GM21529 (cell line): Measurements from ENCODE around the gene CATSPERD.
A peak's percentile ranks its signal among the peaks of the same experiment; 100 is the strongest.

Source experiments
- ATAC-seq: cut with Tn5 transposase; IDR thresholded peaks from one replicate; pipeline ENCODE4 v1.9.1; 2021; ENCODE audit not compliant: unreplicated experiment

Gene CATSPERD

GRCh38 chr19:5719961-5720790 is at the start of gene CATSPERD, which contains the start of gene LONP1:
CATSPERD (plus strand) TSS chr19:5720637; CDS start chr19:5720738, 101 bp downstream.
LONP1 (minus strand) TSS chr19:5720146; CDS start chr19:5720132, 14 bp downstream.
- peak; percentile 85 for ATAC-seq

GRCh38 chr19:5671600-5671999 is 48.8 kb upstream of the CATSPERD start:
- no peak for ATAC-seq

GRCh38 chr19:5672708-5673459 is 47.6 kb upstream of the CATSPERD start:
- ATAC-seq, result no peak

- no peak for ATAC-seq
Measured at GRCh38 chr19:5673752-5674151, 46.7 kb upstream of the CATSPERD start.

GRCh38 chr19:5674714-5675113 is 45.7 kb upstream of the CATSPERD start:
- ATAC-seq, result no peak

GRCh38 chr19:5676105-5676771 is 44.2 kb upstream of the CATSPERD start:
- ATAC-seq, result no peak

- no peak for ATAC-seq
Measured at GRCh38 chr19:5676772-5677105, 43.7 kb upstream of the CATSPERD start.

GRCh38 chr19:5677136-5677535 is 43.3 kb upstream of the CATSPERD start:
- no peak for ATAC-seq

GRCh38 chr19:5677580-5677979 is 42.9 kb upstream of the CATSPERD start:
- ATAC-seq, result no peak

- ATAC-seq, result no peak
Measured at GRCh38 chr19:5678071-5678718, 42.2 kb upstream of the CATSPERD start.

- ATAC-seq, result no peak
Measured at GRCh38 chr19:5679289-5680083, 41.0 kb upstream of the CATSPERD start.

GRCh38 chr19:5680084-5680436 is 40.4 kb upstream of the CATSPERD start:
- ATAC-seq, result no peak

GRCh38 chr19:5680437-5681368 is 39.7 kb upstream of the CATSPERD start, which contains the start of the genes HSD11B1L and MICOS13:
HSD11B1L (plus strand) TSS chr19:5681027; CDS start chr19:5684833, 3,806 bp downstream.
MICOS13 (minus strand) TSS chr19:5680516; CDS start chr19:5680486, 30 bp downstream.
- ATAC-seq, result peak; percentile 88

GRCh38 chr19:5681391-5682106 is 38.9 kb upstream of the CATSPERD start:
- ATAC-seq, result no peak

GRCh38 chr19:5682107-5682482 is 38.3 kb upstream of the CATSPERD start:
- no peak for ATAC-seq

- ATAC-seq, result no peak
Measured at GRCh38 chr19:5683177-5683886, 37.1 kb upstream of the CATSPERD start.

GRCh38 chr19:5684694-5685430 is 35.6 kb upstream of the CATSPERD start:
- ATAC-seq, result no peak
